HepG2 (cell line): Measurements from ENCODE around the gene BAMBI. TPM values are rescaled to one million over a fixed set of nuclear protein-coding genes. Genes with fewer than 3 reads are reported as not detected.
A peak's percentile ranks its signal among the peaks of the same experiment; 100 is the strongest.

Experiments used
- FOXJ3 ChIP-seq: sonication (generic); formaldehyde crosslinking; IDR thresholded peaks from 2 replicates; pipeline ENCODE4 v1.4.0; 2020; ENCODE audit warnings: missing genetic modification reagents, mild to moderate bottlenecking, borderline replicate concordance
- KDM3A ChIP-seq: IDR thresholded peaks from 2 replicates; pipeline ENCODE4 v1.6.1; 2018; ENCODE audit warnings: low read depth, missing compliant biosample characterization
- MED1 ChIP-seq: sonication (generic); formaldehyde crosslinking; IDR thresholded peaks from 2 replicates; pipeline ENCODE4 v1.4.0; 2020; ENCODE audit warnings: missing genetic modification reagents
- MIER2 ChIP-seq: IDR thresholded peaks from 2 replicates; pipeline ENCODE4 v1.6.1; 2016; ENCODE audit warnings: missing biosample characterization, missing genetic modification reagents
- NFATC3 ChIP-seq: sonication (generic); formaldehyde crosslinking; IDR thresholded peaks from 2 replicates; pipeline ENCODE4 v1.5.1; 2020; ENCODE audit warnings: mild to moderate bottlenecking, missing genetic modification reagents
- NFRKB ChIP-seq: fragments of 450-650 bp; IDR thresholded peaks from 2 replicates; pipeline ENCODE4 v1.6.1; 2017
- PCBP2 ChIP-seq: fragments of 200-400 bp; formaldehyde crosslinking; optimal IDR thresholded peaks from 2 replicates; pipeline ENCODE3; 2018; ENCODE audit warnings: low read length, low read depth; ENCODE audit not compliant: poor library complexity, severe bottlenecking
- POLR2A ChIP-seq, 2 experiments: IDR thresholded peaks; 2 replicates each; pipeline ENCODE4 v1.6.1; 2011; ENCODE audit warnings: low read depth in 2 of 2, low read length in 2 of 2, mild to moderate bottlenecking in 1 of 2, moderate library complexity in 1 of 2; ENCODE audit not compliant: insufficient read depth in 1 of 2
- RFXANK ChIP-seq: IDR thresholded peaks from 2 replicates; pipeline ENCODE4 v1.6.1; 2016
- SIN3B ChIP-seq: fragments of 150-350 bp; IDR thresholded peaks from 2 replicates; pipeline ENCODE4 v1.6.1; 2014; ENCODE audit warnings: low read length
- SP4 ChIP-seq: sonication (generic); formaldehyde crosslinking; IDR thresholded peaks from 2 replicates; pipeline ENCODE4 v1.8.1; 2023; ENCODE audit warnings: mild to moderate bottlenecking, missing genetic modification reagents
- TGIF2 ChIP-seq: IDR thresholded peaks from 2 replicates; pipeline ENCODE4 v1.6.1; 2016; ENCODE audit warnings: control low read depth, missing compliant biosample characterization
- ZNF264 ChIP-seq: sonication (generic); formaldehyde crosslinking; IDR thresholded peaks from 2 replicates; pipeline ENCODE4 v1.4.0; 2020; ENCODE audit warnings: missing genetic modification reagents
- ZNF451 ChIP-seq: sonication (generic); formaldehyde crosslinking; IDR thresholded peaks from 2 replicates; pipeline ENCODE4 v1.5.0; 2020; ENCODE audit warnings: mild to moderate bottlenecking, missing genetic modification reagents
- ZNF629 ChIP-seq: sonication (generic); formaldehyde crosslinking; conservative IDR thresholded peaks from 2 replicates; pipeline ENCODE4 v1.5.0; 2020; ENCODE audit warnings: missing genetic modification reagents
- ZNF773 ChIP-seq: sonication (generic); formaldehyde crosslinking; IDR thresholded peaks from 2 replicates; pipeline ENCODE4 v1.4.0; 2020; ENCODE audit warnings: missing genetic modification reagents, borderline replicate concordance
- ZSCAN22 ChIP-seq: sonication (generic); formaldehyde crosslinking; IDR thresholded peaks from 2 replicates; pipeline ENCODE4 v1.4.0; 2020; ENCODE audit warnings: mild to moderate bottlenecking, missing genetic modification reagents
- polyA plus RNA-seq, 8 experiments: library from polyadenylated mRNA; depleted of rRNA in 3 of 8; stranded (reverse) in 7 of 8; unstranded in 1 of 8; fragments of >200 nt; fragmentation: Illumina TruSeq in 4 of 8; extraction: Trizol in 4 of 8; gene quantifications; 2 replicates each; pipeline versions ENCODE4 v1.2.1 to v1.2.3, GENCODE V29; 2011 to 2016; ENCODE audit warnings: low read depth in 4 of 8, missing spikeins in 1 of 8, mixed read lengths in 1 of 8; ENCODE audit not compliant: insufficient read depth in 1 of 8
- total RNA-seq, 5 experiments: library from RNA; depleted of rRNA; stranded (reverse); fragments of >200 nt; fragmentation: Illumina TruSeq; extraction: Trizol; gene quantifications; 2 replicates each; pipeline ENCODE4 v1.2.3, GENCODE V29; 2016; ENCODE audit warnings: low read depth in 1 of 5
- TF ChIP-seq, protein P1 (sequence below), 2 experiments: sonication (generic) in 1 of 2; formaldehyde crosslinking in 1 of 2; IDR thresholded peaks; 2 replicates each; pipeline versions ENCODE4 v1.5.1 to v1.6.1; 2011 to 2020; ENCODE audit warnings: borderline replicate concordance in 1 of 2, low read depth in 1 of 2, low read length in 1 of 2, mild to moderate bottlenecking in 1 of 2, missing genetic modification reagents in 1 of 2, moderate library complexity in 1 of 2
- TF ChIP-seq, protein P2 (sequence below): IDR thresholded peaks from 2 replicates; pipeline ENCODE4 v1.6.1; 2016; ENCODE audit warnings: mild to moderate bottlenecking
- TF ChIP-seq, protein P3 (sequence below): IDR thresholded peaks from 2 replicates; pipeline ENCODE4 v1.4.0; 2020; ENCODE audit warnings: mild to moderate bottlenecking, missing genetic modification reagents
- TF ChIP-seq, protein P4 (sequence below): IDR thresholded peaks from 2 replicates; pipeline ENCODE4 v1.6.1; 2016; ENCODE audit warnings: low read depth, borderline replicate concordance
- TF ChIP-seq, protein P5 (sequence below): sonication (generic); formaldehyde crosslinking; IDR thresholded peaks from 2 replicates; pipeline ENCODE4 v1.5.0; 2020; ENCODE audit warnings: missing genetic modification reagents, mild to moderate bottlenecking, borderline replicate concordance

BAMBI gene
- total and polyA plus RNA-seq, 2 of the 13 experiments (the other 11 are each of a cell fraction or from before 2014, with no cell fraction given): 12.0 to 23.6 TPM

DNA sequence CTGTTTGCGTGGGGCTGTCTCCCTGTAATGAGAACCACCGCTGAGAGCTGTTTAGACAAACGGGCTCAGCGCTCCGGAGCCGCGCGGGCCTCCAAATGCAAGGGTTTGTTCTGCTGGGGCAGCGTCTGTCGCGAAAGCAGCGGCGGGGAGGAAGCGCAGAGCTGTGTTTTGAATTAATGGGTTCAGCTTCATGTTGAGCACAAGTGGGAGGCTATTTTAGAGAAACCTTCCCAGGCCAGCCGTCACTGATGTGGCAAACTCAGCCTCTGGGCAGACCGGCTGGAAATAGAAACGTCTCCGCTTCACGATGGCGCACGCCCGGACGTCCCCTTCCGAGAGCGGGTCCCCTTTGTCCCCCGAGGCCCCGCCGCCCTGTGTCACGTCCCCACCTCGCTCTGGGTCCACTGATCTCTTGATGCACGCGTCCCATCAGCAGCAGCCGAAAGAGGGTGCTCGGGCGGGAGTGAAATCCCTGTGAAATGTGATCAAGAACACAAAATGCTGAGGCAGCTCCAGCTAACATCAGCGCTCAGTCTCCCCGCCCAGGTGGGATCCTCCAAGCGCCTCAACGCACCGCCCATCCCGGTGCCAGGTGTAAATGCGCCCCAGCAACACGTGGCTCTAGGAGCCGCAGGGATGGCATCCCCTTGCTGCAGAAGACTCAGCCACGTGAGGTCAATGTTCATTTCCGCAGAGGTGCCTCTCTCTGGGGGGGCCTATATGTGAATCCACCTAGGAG lies 44.9 kb downstream of the BAMBI start (continued):
- TF ChIP-seq, protein P1, sequence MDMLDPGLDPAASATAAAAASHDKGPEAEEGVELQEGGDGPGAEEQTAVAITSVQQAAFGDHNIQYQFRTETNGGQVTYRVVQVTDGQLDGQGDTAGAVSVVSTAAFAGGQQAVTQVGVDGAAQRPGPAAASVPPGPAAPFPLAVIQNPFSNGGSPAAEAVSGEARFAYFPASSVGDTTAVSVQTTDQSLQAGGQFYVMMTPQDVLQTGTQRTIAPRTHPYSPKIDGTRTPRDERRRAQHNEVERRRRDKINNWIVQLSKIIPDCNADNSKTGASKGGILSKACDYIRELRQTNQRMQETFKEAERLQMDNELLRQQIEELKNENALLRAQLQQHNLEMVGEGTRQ (IDR thresholded peaks at IDR 0.05; ENCODE audit: low read depth, low read length): no peak
- TF ChIP-seq, protein P1 (CRISPR knock-in tag; IDR thresholded peaks at IDR 0.05; ENCODE audit: borderline replicate concordance): peak; percentile 37; the same call in 1 of the 2 replicates
- TF ChIP-seq NFATC3 (CRISPR knock-in tag): no peak
- no peak for TF ChIP-seq NFRKB
- TF ChIP-seq POLR2A (IDR thresholded peaks at IDR 0.05; ENCODE audit: insufficient read depth in 1 of 2, low read depth in 2 of 2, low read length in 2 of 2): no peak
- no peak for TF ChIP-seq KDM3A (CRISPR knock-in tag)
- TF ChIP-seq, protein P2, sequence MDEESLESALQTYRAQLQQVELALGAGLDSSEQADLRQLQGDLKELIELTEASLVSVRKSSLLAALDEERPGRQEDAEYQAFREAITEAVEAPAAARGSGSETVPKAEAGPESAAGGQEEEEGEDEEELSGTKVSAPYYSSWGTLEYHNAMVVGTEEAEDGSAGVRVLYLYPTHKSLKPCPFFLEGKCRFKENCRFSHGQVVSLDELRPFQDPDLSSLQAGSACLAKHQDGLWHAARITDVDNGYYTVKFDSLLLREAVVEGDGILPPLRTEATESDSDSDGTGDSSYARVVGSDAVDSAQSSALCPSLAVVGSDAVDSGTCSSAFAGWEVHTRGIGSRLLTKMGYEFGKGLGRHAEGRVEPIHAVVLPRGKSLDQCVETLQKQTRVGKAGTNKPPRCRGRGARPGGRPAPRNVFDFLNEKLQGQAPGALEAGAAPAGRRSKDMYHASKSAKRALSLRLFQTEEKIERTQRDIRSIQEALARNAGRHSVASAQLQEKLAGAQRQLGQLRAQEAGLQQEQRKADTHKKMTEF: no peak
- no peak for TF ChIP-seq SIN3B
- no peak for TF ChIP-seq FOXJ3 (CRISPR knock-in tag)
- TF ChIP-seq ZNF773 (CRISPR knock-in tag): no peak
- no peak for TF ChIP-seq ZNF451 (CRISPR knock-in tag)
- no peak for TF ChIP-seq ZSCAN22 (CRISPR knock-in tag)
- no peak for TF ChIP-seq ZNF264 (CRISPR knock-in tag)
- TF ChIP-seq, protein P3, sequence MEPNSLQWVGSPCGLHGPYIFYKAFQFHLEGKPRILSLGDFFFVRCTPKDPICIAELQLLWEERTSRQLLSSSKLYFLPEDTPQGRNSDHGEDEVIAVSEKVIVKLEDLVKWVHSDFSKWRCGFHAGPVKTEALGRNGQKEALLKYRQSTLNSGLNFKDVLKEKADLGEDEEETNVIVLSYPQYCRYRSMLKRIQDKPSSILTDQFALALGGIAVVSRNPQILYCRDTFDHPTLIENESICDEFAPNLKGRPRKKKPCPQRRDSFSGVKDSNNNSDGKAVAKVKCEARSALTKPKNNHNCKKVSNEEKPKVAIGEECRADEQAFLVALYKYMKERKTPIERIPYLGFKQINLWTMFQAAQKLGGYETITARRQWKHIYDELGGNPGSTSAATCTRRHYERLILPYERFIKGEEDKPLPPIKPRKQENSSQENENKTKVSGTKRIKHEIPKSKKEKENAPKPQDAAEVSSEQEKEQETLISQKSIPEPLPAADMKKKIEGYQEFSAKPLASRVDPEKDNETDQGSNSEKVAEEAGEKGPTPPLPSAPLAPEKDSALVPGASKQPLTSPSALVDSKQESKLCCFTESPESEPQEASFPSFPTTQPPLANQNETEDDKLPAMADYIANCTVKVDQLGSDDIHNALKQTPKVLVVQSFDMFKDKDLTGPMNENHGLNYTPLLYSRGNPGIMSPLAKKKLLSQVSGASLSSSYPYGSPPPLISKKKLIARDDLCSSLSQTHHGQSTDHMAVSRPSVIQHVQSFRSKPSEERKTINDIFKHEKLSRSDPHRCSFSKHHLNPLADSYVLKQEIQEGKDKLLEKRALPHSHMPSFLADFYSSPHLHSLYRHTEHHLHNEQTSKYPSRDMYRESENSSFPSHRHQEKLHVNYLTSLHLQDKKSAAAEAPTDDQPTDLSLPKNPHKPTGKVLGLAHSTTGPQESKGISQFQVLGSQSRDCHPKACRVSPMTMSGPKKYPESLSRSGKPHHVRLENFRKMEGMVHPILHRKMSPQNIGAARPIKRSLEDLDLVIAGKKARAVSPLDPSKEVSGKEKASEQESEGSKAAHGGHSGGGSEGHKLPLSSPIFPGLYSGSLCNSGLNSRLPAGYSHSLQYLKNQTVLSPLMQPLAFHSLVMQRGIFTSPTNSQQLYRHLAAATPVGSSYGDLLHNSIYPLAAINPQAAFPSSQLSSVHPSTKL (CRISPR knock-in tag): peak; percentile 16; the same call in 1 of the 2 replicates
- TF ChIP-seq, protein P4, sequence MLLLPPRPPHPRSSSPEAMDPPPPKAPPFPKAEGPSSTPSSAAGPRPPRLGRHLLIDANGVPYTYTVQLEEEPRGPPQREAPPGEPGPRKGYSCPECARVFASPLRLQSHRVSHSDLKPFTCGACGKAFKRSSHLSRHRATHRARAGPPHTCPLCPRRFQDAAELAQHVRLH (CRISPR knock-in tag): no peak
- no peak for TF ChIP-seq MIER2
- TF ChIP-seq PCBP2: no peak
- TF ChIP-seq RFXANK (CRISPR knock-in tag): no peak
- 0 out of 2 replicates have a peak, but pooled peaks have one; percentile 22 for TF ChIP-seq MED1 (CRISPR knock-in tag)
- no peak for TF ChIP-seq TGIF2 (CRISPR knock-in tag)
- TF ChIP-seq, protein P5, sequence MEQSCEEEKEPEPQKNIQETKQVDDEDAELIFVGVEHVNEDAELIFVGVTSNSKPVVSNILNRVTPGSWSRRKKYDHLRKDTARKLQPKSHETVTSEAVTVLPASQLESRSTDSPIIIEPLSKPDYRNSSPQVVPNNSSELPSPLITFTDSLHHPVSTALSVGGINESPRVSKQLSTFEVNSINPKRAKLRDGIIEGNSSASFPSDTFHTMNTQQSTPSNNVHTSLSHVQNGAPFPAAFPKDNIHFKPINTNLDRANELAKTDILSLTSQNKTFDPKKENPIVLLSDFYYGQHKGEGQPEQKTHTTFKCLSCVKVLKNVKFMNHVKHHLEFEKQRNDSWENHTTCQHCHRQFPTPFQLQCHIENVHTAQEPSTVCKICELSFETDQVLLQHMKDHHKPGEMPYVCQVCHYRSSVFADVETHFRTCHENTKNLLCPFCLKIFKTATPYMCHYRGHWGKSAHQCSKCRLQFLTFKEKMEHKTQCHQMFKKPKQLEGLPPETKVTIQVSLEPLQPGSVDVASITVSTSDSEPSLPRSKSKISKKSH (CRISPR knock-in tag): no peak
- no peak for TF ChIP-seq ZNF629
- no peak for TF ChIP-seq SP4 (CRISPR knock-in tag)
